Breast epithelium (tissue), 4 donors: ENCODE data around the gene FAM237A. TPM values are rescaled to one million over a fixed set of nuclear protein-coding genes. Genes with fewer than 3 reads are reported as not detected.

Experiments used
- DNase-seq, 2 donors: peaks; one replicate each; pipeline ENCODE4 v3.0.0-alpha.2; 2019; ENCODE audit warnings: low spot score in 2 of 2
- H3K27ac ChIP-seq, 2 donors: fragments of 200-600 bp; sonication (generic) in 1 of 2; one replicate each; pipeline ENCODE4 v1.5.1; 2016 to 2019; ENCODE audit warnings: mild to moderate bottlenecking in 1 of 2
- H3K27me3 ChIP-seq, 2 donors: fragments of 200-600 bp; sonication (generic) in 1 of 2; one replicate each; pipeline versions ENCODE4 v1.5.1 to v1.6.0; 2017 to 2019; ENCODE audit warnings: control low read depth in 1 of 2, mild to moderate bottlenecking in 1 of 2
- H3K36me3 ChIP-seq: fragments of 200-600 bp; one replicate; pipeline ENCODE4 v1.5.1; 2019
- H3K4me1 ChIP-seq, 2 donors: fragments of 200-600 bp; sonication (generic); one replicate each; pipeline ENCODE4 v1.5.1; 2016 to 2019; ENCODE audit warnings: control low read depth in 1 of 2
- H3K4me3 ChIP-seq, 3 donors: fragments of 200-600 bp; sonication (generic); 1 replicate in 2 of 3; 2 replicates in 1 of 3; pipeline ENCODE4 v1.5.1; 2016 to 2019; ENCODE audit warnings: mild to moderate bottlenecking in 3 of 3, moderate library complexity in 2 of 3
- H3K9me3 ChIP-seq, 2 donors: fragments of 200-600 bp; sonication (generic) in 1 of 2; one replicate each; pipeline ENCODE4 v1.5.1; 2016 to 2019; ENCODE audit warnings: control low read depth in 1 of 2
- POLR2A ChIP-seq: fragments of 450-650 bp; IDR thresholded peaks from one replicate; pipeline ENCODE4 v1.6.1; 2016; ENCODE audit warnings: antibody characterized with exemption, mild to moderate bottlenecking, moderate library complexity
- POLR2AphosphoS5 ChIP-seq, 3 donors: sonication (generic); formaldehyde crosslinking; IDR thresholded peaks; one replicate each; pipeline ENCODE4 v1.6.1; 2017; ENCODE audit warnings: antibody characterized with exemption in 3 of 3
- intact Hi-C: fragments of 100-400 bp; cut with DNase I; formaldehyde crosslinking; loops from one replicate; pipeline ENCODE4 v1.15.1; 2023; ENCODE audit warnings: low total_unique reads
- total RNA-seq, 3 donors: library from RNA; depleted of rRNA; stranded (reverse); fragments of >200 nt; gene quantifications; one replicate each; pipeline ENCODE4 v1.1.0, GENCODE V29; 2016
- TF ChIP-seq, protein P1 (sequence below), 3 donors: fragments of 450-650 bp; IDR thresholded peaks; one replicate each; pipeline ENCODE4 v1.5.1; 2016 to 2017; ENCODE audit warnings: antibody characterized with exemption in 3 of 3, mild to moderate bottlenecking in 3 of 3, moderate library complexity in 3 of 3

FAM237A gene
- total RNA-seq, 3 donors from 2014 or later: not detected

DNA sequence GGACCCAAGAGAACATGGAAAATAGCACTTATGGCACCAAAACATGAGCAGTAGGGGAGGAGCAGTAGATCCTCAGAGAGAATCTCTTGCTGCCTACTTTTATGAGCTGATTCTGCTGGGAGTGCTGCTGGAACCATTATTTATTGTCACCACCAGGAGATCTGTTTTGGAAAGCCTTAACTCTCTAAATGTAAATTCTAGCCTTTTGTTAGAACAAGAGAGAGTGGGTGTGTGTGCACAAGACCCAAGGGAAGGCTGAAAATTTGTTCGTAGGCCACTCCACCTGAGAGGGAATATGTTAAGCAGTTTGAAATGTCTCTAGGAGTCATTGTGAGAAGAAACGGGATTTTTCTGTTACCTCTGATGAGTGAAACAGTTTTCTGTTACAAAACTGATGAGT is 16.2 kb upstream of the FAM237A start:
- H3K9me3 ChIP-seq: no peaks in the 10 kb centered on the region
- no peak for TF ChIP-seq POLR2AphosphoS5 (IDR thresholded peaks at IDR 0.05)
- TF ChIP-seq POLR2A: no peak
- TF ChIP-seq, protein P1, sequence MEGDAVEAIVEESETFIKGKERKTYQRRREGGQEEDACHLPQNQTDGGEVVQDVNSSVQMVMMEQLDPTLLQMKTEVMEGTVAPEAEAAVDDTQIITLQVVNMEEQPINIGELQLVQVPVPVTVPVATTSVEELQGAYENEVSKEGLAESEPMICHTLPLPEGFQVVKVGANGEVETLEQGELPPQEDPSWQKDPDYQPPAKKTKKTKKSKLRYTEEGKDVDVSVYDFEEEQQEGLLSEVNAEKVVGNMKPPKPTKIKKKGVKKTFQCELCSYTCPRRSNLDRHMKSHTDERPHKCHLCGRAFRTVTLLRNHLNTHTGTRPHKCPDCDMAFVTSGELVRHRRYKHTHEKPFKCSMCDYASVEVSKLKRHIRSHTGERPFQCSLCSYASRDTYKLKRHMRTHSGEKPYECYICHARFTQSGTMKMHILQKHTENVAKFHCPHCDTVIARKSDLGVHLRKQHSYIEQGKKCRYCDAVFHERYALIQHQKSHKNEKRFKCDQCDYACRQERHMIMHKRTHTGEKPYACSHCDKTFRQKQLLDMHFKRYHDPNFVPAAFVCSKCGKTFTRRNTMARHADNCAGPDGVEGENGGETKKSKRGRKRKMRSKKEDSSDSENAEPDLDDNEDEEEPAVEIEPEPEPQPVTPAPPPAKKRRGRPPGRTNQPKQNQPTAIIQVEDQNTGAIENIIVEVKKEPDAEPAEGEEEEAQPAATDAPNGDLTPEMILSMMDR (IDR thresholded peaks at IDR 0.05): no peak
- H3K36me3 ChIP-seq: no peaks in the 10 kb centered on the region
- H3K27me3 ChIP-seq: no peaks in the 10 kb centered on the region
- no peak overlapping the region for H3K27ac ChIP-seq
- intact Hi-C loops: no loop called here
- H3K4me3 ChIP-seq: no peak overlapping the region
- H3K4me1 ChIP-seq: no peaks in the 10 kb centered on the region
- DNase-seq: no peak

- H3K4me3 ChIP-seq: no peak overlapping the region
- no peak for DNase-seq
- no peaks in the 10 kb centered on the region for H3K4me1 ChIP-seq
- H3K9me3 ChIP-seq: no peaks in the 10 kb centered on the region
- no peak overlapping the region for H3K27ac ChIP-seq
- no peaks in the 10 kb centered on the region for H3K27me3 ChIP-seq
- intact Hi-C loops: no loop called here
- no peaks in the 10 kb centered on the region for H3K36me3 ChIP-seq
- no peak for TF ChIP-seq POLR2A
- no peak for TF ChIP-seq POLR2AphosphoS5 (IDR thresholded peaks at IDR 0.05)
- TF ChIP-seq, protein P1 (IDR thresholded peaks at IDR 0.05): no peak
Observed at GRCh38 chr2:206627632-206628031, 14.7 kb upstream of the FAM237A start.

DNA sequence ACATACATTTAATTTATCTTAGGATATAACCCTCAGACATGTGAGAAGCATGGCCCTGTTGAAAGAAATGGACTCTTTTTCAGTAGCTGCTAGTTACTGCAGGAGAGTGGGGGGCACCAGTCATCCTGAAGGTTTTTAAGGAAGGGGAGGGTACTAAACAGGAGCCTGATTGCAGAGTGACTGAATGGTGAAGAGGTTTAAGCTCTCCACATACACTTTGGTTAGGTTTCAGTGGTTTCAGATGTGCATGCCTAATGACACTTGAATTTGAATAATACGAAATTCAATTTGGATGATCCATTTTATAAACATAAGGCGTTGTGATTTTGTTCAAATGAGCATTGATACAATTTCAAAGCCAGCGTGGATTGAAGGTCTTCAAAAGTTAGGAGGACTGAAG is 10.9 kb upstream of the FAM237A start:
- intact Hi-C loops: no loop called here
- no peak overlapping the region for H3K4me3 ChIP-seq
- H3K27me3 ChIP-seq: no peaks in the 10 kb centered on the region
- no peaks in the 10 kb centered on the region for H3K4me1 ChIP-seq
- H3K9me3 ChIP-seq: no peaks in the 10 kb centered on the region
- H3K36me3 ChIP-seq: no peaks in the 10 kb centered on the region
- DNase-seq: no peak
- TF ChIP-seq, protein P1 (IDR thresholded peaks at IDR 0.05): no peak
- TF ChIP-seq POLR2AphosphoS5 (IDR thresholded peaks at IDR 0.05) (no peak), POLR2A (no peak)
- H3K27ac ChIP-seq: no peak overlapping the region

- Histone ChIP-seq H3K4me1 (no peaks in the 10 kb centered on the region), H3K27me3 (no peaks in the 10 kb centered on the region), H3K36me3 (no peaks in the 10 kb centered on the region), H3K4me3 (no peak overlapping the region), H3K27ac (no peak overlapping the region), H3K9me3 (no peaks in the 10 kb centered on the region)
- TF ChIP-seq, protein P1 (IDR thresholded peaks at IDR 0.05): no peak
- TF ChIP-seq POLR2AphosphoS5 (IDR thresholded peaks at IDR 0.05) (no peak), POLR2A (no peak)
- intact Hi-C loops: no loop called here
- DNase-seq: no peak
Observed at GRCh38 chr2:206635015-206635414, 7.3 kb upstream of the FAM237A start.

GRCh38 chr2:206639636-206640035 is 2.7 kb upstream of the FAM237A start:
- no peaks in the 10 kb centered on the region for H3K4me1 ChIP-seq
- H3K27ac ChIP-seq: no peak overlapping the region
- H3K36me3 ChIP-seq: no peaks in the 10 kb centered on the region
- no peak overlapping the region for H3K4me3 ChIP-seq
- no peak for DNase-seq
- no peaks in the 10 kb centered on the region for H3K9me3 ChIP-seq
- H3K27me3 ChIP-seq: peaks cover 0 to 26% of the 10 kb centered on the region in 2 donors
- intact Hi-C loops: no loop called here
- TF ChIP-seq, protein P1 (IDR thresholded peaks at IDR 0.05): no peak
- no peak for TF ChIP-seq POLR2A
- TF ChIP-seq POLR2AphosphoS5 (IDR thresholded peaks at IDR 0.05): no peak
